Natural killer cell (primary cell): ENCODE measurements around the gene GATAD2A. TPM values are rescaled to one million over a fixed set of nuclear protein-coding genes. Genes with fewer than 3 reads are reported as not detected.

Source experiments
- ATAC-seq, 3 donors: fragments of 150-1000 bp in 2 of 3; fragments of 200-7000 bp in 1 of 3; cut with Tn5 transposase; 1 replicate in 1 of 3; 2 replicates in 2 of 3; pipeline ENCODE4 v1.10.0; 2021; ENCODE audit warnings: mild to moderate bottlenecking in 2 of 3, moderate library complexity in 2 of 3
- DNase-seq, 2 donors: peaks; one replicate each; pipeline versions ENCODE4 v3.0.0 to v3.0.0-alpha.2; 2013 to 2021; ENCODE audit warnings: mixed read lengths in 1 of 2
- H3K27ac ChIP-seq: one replicate; pipeline ENCODE4 v1.5.1; 2013; ENCODE audit warnings: mild to moderate bottlenecking, low read length
- H3K27me3 ChIP-seq: one replicate; pipeline ENCODE4 v1.6.1; 2013; ENCODE audit warnings: low read length; ENCODE audit not compliant: control insufficient read depth, insufficient read depth
- H3K36me3 ChIP-seq: one replicate; pipeline ENCODE4 v1.6.1; 2013; ENCODE audit warnings: low read length; ENCODE audit not compliant: control insufficient read depth, insufficient read depth
- H3K4me1 ChIP-seq: one replicate; pipeline ENCODE4 v1.6.1; 2013; ENCODE audit warnings: low read length; ENCODE audit not compliant: control insufficient read depth, insufficient read depth
- H3K4me3 ChIP-seq: one replicate; pipeline ENCODE4 v1.5.1; 2013; ENCODE audit warnings: low read length
- H3K9me3 ChIP-seq: one replicate; pipeline ENCODE4 v1.6.1; 2013; ENCODE audit warnings: low read length; ENCODE audit not compliant: control insufficient read depth, insufficient read depth
- H3K27ac Mint-ChIP-seq, 2 donors: one replicate each; pipeline ENCODE4 v1.8.0; 2022; ENCODE audit warnings: mild to moderate bottlenecking in 2 of 2, mixed read lengths in 2 of 2, moderate library complexity in 1 of 2
- H3K27me3 Mint-ChIP-seq, 2 donors: one replicate each; pipeline ENCODE4 v1.8.0; 2022; ENCODE audit warnings: low read depth in 2 of 2, mixed read lengths in 2 of 2
- H3K36me3 Mint-ChIP-seq: one replicate; pipeline ENCODE4 v1.8.0; 2022; ENCODE audit warnings: mixed read lengths
- H3K4me1 Mint-ChIP-seq, 2 donors: one replicate each; pipeline ENCODE4 v1.8.0; 2022; ENCODE audit warnings: mixed read lengths in 2 of 2
- H3K4me3 Mint-ChIP-seq: one replicate; pipeline ENCODE4 v1.8.0; 2022; ENCODE audit warnings: mild to moderate bottlenecking, moderate library complexity, mixed read lengths
- H3K9me3 Mint-ChIP-seq, 2 donors: one replicate each; pipeline ENCODE4 v1.8.0; 2022; ENCODE audit warnings: mixed read lengths in 2 of 2
- WGBS: methylation state at CpG from one replicate; pipeline ENCODE4 v1.1.7; 2013; ENCODE audit warnings: missing lambda C conversion rate; ENCODE audit not compliant: insufficient coverage; 5-methylcytosine and 5-hydroxymethylcytosine counted together
- intact Hi-C: fragments of 100-400 bp; cut with micrococcal nuclease; formaldehyde crosslinking; loops from one replicate; pipeline ENCODE4 v1.14.2; 2022
- total RNA-seq, 4 donors: library from RNA; stranded (reverse); fragments of 120-200 nt in 1 of 4; gene quantifications; one replicate each; pipeline versions ENCODE4 v1.2.3 to v1.2.4, GENCODE V29; 2013 to 2022
- TF ChIP-seq, protein P1 (sequence below): fragments of 200-600 bp; IDR thresholded peaks from one replicate; pipeline ENCODE4 v1.8.0; 2022; ENCODE audit warnings: antibody characterized with exemption

Gene GATAD2A
- total RNA-seq, 3 donors from 2014 or later (not counting 1 experiment from before 2014, with no cell fraction given) = 209 to 232 (median 230) TPM

DNA sequence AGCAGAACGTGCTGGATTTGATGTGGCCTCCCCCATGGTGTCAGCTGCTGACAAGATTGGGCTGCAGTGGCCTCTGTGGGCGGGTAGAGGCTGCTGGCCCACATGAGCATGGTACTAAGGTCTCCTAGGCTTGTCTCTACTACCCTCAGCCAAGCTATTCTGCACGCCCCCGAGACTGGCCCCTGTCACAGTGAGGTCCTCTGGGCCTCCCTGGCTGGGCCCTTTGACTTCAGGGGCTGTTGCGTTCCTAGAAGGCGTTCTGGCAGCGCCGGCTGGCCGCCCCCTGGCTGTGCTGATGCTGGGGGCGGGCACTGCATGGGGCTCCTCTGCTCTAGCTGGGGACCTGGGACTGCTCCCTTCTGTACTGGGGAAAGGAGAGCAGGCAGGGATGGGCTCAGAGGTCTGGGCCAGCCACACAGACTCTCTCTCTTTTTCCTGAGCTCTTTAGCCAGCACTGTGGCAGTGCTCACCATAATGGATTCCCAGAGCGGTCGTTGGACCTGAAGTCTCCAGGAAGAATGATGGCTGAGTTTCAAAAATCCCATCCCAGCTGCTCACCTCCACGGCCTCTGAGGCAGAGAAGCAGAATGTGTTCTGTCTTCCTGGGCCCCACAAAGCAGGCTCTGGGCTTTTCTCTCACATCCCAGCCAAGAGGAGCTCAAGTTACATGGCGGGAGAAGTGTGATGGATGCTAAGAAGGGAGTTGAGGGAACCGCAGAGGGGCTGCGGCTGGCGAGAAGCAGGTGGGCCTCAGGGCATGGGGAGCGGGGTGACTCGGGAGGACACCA is 77.5 kb downstream of the GATAD2A start:
- peak overlapping the region; percentile 46 to 69 for H3K27ac Mint-ChIP-seq

DNA sequence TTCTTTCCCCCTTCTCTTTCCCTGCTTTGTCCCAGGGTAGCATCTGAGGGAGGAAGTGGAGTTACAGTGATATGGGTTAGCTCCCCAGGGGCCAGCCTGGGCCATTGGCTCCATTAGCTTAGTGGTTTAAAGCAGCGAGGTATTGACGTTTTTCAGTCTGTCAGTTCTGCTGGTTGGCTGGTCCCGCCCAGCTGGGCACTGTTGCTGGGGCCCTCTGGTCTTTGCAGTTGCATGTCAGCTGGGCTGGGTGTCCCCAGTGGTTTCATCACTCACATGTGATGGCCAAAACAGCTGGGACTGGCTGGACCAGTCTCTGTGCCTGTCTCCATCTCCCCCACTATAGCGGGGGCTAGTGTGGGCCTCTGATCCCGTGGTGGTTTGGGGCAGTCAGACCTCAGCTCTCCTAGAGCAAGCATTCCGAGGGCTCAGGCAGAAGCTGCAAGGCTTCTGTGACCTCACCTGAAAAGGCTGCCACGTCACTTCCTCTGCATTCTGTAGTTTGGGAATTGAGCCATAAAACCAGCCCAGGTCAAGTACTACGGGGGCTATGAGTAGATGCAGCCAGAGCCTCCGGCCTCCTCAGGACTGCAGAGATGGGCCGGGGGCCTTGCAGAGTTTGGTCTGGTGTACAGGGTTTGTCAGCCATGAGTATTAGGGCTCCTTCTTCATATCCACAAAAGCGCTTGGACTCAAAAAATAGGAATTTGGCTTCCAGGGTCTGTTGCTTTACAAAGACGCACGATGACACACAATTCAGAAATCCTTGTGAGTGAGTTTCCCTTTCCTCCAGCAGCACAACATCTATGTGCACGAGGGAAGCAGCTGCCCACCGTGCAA is 79.9 kb downstream of the GATAD2A start:
- peak overlapping the region; percentile 11 for H3K27ac ChIP-seq
- H3K27ac Mint-ChIP-seq = peak overlapping the region; percentile 38 to 98
- whole genome bisulfite sequencing = 78% methylated on average over 15 of the region's 15 CpGs
- no peak overlapping the region for H3K4me3 ChIP-seq
- H3K9me3 Mint-ChIP-seq = no peaks in the 10 kb centered on the region
- H3K27me3 Mint-ChIP-seq = no peaks in the 10 kb centered on the region
- peaks cover 23% of the 10 kb centered on the region for H3K36me3 ChIP-seq
- peaks cover 67% of the 10 kb centered on the region for H3K4me1 ChIP-seq
- no peaks in the 10 kb centered on the region for H3K36me3 Mint-ChIP-seq
- peaks cover 45 to 71% of the 10 kb centered on the region in 2 donors for H3K4me1 Mint-ChIP-seq
- intact Hi-C loops = loop anchor here (5.0 kb wide), 1 partner anchor 33 kb away; no protein-coding TSS in a partner anchor
- H3K27me3 ChIP-seq = no peaks in the 10 kb centered on the region
- ATAC-seq = no peak
- no peak overlapping the region for H3K4me3 Mint-ChIP-seq
- TF ChIP-seq, protein P1, sequence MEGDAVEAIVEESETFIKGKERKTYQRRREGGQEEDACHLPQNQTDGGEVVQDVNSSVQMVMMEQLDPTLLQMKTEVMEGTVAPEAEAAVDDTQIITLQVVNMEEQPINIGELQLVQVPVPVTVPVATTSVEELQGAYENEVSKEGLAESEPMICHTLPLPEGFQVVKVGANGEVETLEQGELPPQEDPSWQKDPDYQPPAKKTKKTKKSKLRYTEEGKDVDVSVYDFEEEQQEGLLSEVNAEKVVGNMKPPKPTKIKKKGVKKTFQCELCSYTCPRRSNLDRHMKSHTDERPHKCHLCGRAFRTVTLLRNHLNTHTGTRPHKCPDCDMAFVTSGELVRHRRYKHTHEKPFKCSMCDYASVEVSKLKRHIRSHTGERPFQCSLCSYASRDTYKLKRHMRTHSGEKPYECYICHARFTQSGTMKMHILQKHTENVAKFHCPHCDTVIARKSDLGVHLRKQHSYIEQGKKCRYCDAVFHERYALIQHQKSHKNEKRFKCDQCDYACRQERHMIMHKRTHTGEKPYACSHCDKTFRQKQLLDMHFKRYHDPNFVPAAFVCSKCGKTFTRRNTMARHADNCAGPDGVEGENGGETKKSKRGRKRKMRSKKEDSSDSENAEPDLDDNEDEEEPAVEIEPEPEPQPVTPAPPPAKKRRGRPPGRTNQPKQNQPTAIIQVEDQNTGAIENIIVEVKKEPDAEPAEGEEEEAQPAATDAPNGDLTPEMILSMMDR = no peak
- no peak for DNase-seq
- H3K9me3 ChIP-seq = no peaks in the 10 kb centered on the region

More for the DNA sequence above, 77.5 kb downstream of the GATAD2A start:
- Mint-ChIP-seq H3K9me3 (no peaks in the 10 kb centered on the region), H3K36me3 (no peaks in the 10 kb centered on the region), H3K4me1 (peaks cover 27 to 53% of the 10 kb centered on the region in 2 donors), H3K4me3 (no peak overlapping the region), H3K27me3 (no peaks in the 10 kb centered on the region)
- TF ChIP-seq, protein P1 = no peak
- Histone ChIP-seq H3K27me3 (no peaks in the 10 kb centered on the region), H3K4me1 (peaks cover 44% of the 10 kb centered on the region), H3K27ac (no peak overlapping the region), H3K4me3 (no peak overlapping the region), H3K36me3 (peaks cover 29% of the 10 kb centered on the region), H3K9me3 (no peaks in the 10 kb centered on the region)
- ATAC-seq (peak in 1 of 3 donors; percentile 32), DNase-seq (no peak)
- intact Hi-C loops = no loop called here
- 94% methylated on average over 19 of the region's 19 CpGs for WGBS

DNA sequence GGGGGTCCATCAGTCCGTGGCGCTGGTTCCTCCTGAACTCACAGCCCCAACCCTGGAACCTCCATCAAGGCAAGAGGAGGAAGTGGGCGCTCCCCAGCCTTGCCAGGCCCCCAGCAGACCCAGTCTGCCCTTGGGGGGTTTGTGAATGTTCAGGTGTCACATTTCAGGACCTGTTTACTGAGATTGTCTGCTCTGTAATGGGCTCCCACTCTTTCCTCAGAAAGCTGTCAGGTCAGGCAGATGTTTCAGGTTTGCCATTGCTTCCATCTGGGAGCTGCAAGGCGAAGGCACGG is 80.5 kb downstream of the GATAD2A start:
- Histone ChIP-seq H3K27ac (no peak overlapping the region), H3K27me3 (no peaks in the 10 kb centered on the region), H3K4me3 (no peak overlapping the region), H3K36me3 (peaks cover 22% of the 10 kb centered on the region), H3K4me1 (peaks cover 66% of the 10 kb centered on the region), H3K9me3 (no peaks in the 10 kb centered on the region)
- no peak overlapping the region for H3K4me3 Mint-ChIP-seq
- H3K9me3 Mint-ChIP-seq = no peaks in the 10 kb centered on the region
- TF ChIP-seq, protein P1 = no peak
- 93% methylated on average over 5 of the region's 5 CpGs for WGBS
- H3K36me3 Mint-ChIP-seq = no peaks in the 10 kb centered on the region
- DNase-seq (no peak), ATAC-seq (no peak)
- peak overlapping the region; percentile 97 to 98 for H3K27ac Mint-ChIP-seq
- intact Hi-C loops = loop anchor here (5.0 kb wide), 1 partner anchor 34 kb away; no protein-coding TSS in a partner anchor
- H3K27me3 Mint-ChIP-seq = no peaks in the 10 kb centered on the region
- peaks cover 47 to 72% of the 10 kb centered on the region in 2 donors for H3K4me1 Mint-ChIP-seq
